GM21528 (cell line): ENCODE data around the gene COL18A1.

ENCODE experiments used
- ATAC-seq: cut with Tn5 transposase; IDR thresholded peaks from one replicate; pipeline ENCODE4 v1.9.1; 2021; ENCODE audit warnings: mild to moderate bottlenecking, moderate library complexity; ENCODE audit not compliant: unreplicated experiment, low FRiP score

Gene COL18A1

GRCh38 chr21:45421846-45422775 is 17.1 kb downstream of the COL18A1 start:
- ATAC-seq = no peak

GRCh38 chr21:45423201-45423955 is 18.4 kb downstream of the COL18A1 start:
- no peak for ATAC-seq

- no peak for ATAC-seq
Observed at GRCh38 chr21:45423968-45424853, 19.2 kb downstream of the COL18A1 start.

- no peak for ATAC-seq
Observed at GRCh38 chr21:45424854-45425795, 20.2 kb downstream of the COL18A1 start.

- ATAC-seq = no peak
Observed at GRCh38 chr21:45427331-45428271, 22.6 kb downstream of the COL18A1 start.

- no peak for ATAC-seq
Observed at GRCh38 chr21:45428534-45428933, 23.6 kb downstream of the COL18A1 start.

- ATAC-seq = no peak
Observed at GRCh38 chr21:45429221-45430175, 24.5 kb downstream of the COL18A1 start.

- ATAC-seq = no peak
Observed at GRCh38 chr21:45430521-45431501, 25.8 kb downstream of the COL18A1 start.

- no peak for ATAC-seq
Observed at GRCh38 chr21:45431781-45432572, 27.0 kb downstream of the COL18A1 start.

- no peak for ATAC-seq
Observed at GRCh38 chr21:45432575-45433255, 27.8 kb downstream of the COL18A1 start.

- ATAC-seq = no peak
Observed at GRCh38 chr21:45433301-45433700, 28.3 kb downstream of the COL18A1 start.

GRCh38 chr21:45433911-45434644 is 29.1 kb downstream of the COL18A1 start:
- no peak for ATAC-seq

GRCh38 chr21:45434645-45435217 is 29.8 kb downstream of the COL18A1 start:
- ATAC-seq = no peak
